CD4-positive, alpha-beta memory T cell (primary cell): Measurements from ENCODE around the gene MICAL2. TPM values are rescaled to one million over a fixed set of nuclear protein-coding genes. Genes with fewer than 3 reads are reported as not detected.

Source experiments
- CTCF ChIA-PET: fragments of 350-600 bp; sonication (Branson Sonifier 250); formaldehyde crosslinking; loops from one replicate; lab custom pipeline; 2021; ENCODE audit warnings: inconsistent platforms; ENCODE audit not compliant: partially characterized antibody; lab: Charles Lee
- POLR2A ChIA-PET: fragments of 350-600 bp; sonication (Branson Sonifier 250); formaldehyde crosslinking; loops from one replicate; lab custom pipeline; 2021; ENCODE audit not compliant: partially characterized antibody; lab: Charles Lee
- DNase-seq, 5 donors: peaks; one replicate each; pipeline versions ENCODE4 v3.0.0 to v3.0.0-alpha.2; 2020 to 2022; ENCODE audit warnings: mixed read lengths in 1 of 5
- H3K27ac ChIP-seq: one replicate; pipeline ENCODE4 v1.7.0; 2013; ENCODE audit warnings: low read depth, low read length
- H3K27me3 ChIP-seq: 2 replicates; pipeline ENCODE4 v1.7.0; 2013; ENCODE audit warnings: mild to moderate bottlenecking, low read length, moderate library complexity; ENCODE audit not compliant: insufficient read depth
- H3K36me3 ChIP-seq: 2 replicates; pipeline ENCODE4 v1.7.0; 2013; ENCODE audit warnings: mild to moderate bottlenecking, low read length, moderate library complexity; ENCODE audit not compliant: insufficient read depth
- H3K4me1 ChIP-seq: 2 replicates; pipeline ENCODE4 v1.7.0; 2013; ENCODE audit warnings: mild to moderate bottlenecking, low read length, moderate library complexity; ENCODE audit not compliant: insufficient read depth
- H3K4me3 ChIP-seq, 2 donors: one replicate each; pipeline ENCODE4 v1.7.0; 2013; ENCODE audit warnings: low read length in 2 of 2, mild to moderate bottlenecking in 1 of 2
- H3K9me3 ChIP-seq, 2 donors: one replicate each; pipeline ENCODE4 v1.7.0; 2013; ENCODE audit warnings: low read length in 2 of 2, control low read depth in 1 of 2; ENCODE audit not compliant: control insufficient read depth in 1 of 2
- H3K27ac Mint-ChIP-seq, 7 donors: one replicate each; pipeline ENCODE4 v1.8.0; 2020 to 2021; ENCODE audit warnings: mixed read lengths in 7 of 7, mild to moderate bottlenecking in 6 of 7, inconsistent platforms in 3 of 7, moderate library complexity in 3 of 7
- H3K27me3 Mint-ChIP-seq, 2 donors: one replicate each; pipeline ENCODE4 v1.8.0; 2020 to 2021; ENCODE audit warnings: mixed read lengths in 2 of 2
- H3K36me3 Mint-ChIP-seq, 2 donors: one replicate each; pipeline ENCODE4 v1.8.0; 2020 to 2021; ENCODE audit warnings: mixed read lengths in 2 of 2, inconsistent platforms in 1 of 2, mild to moderate bottlenecking in 1 of 2
- H3K4me1 Mint-ChIP-seq, 4 donors: one replicate each; pipeline ENCODE4 v1.8.0; 2020 to 2021; ENCODE audit warnings: mixed read lengths in 4 of 4, mild to moderate bottlenecking in 1 of 4
- H3K4me3 Mint-ChIP-seq, 8 donors: one replicate each; pipeline ENCODE4 v1.8.0; 2020 to 2021; ENCODE audit warnings: mixed read lengths in 8 of 8, mild to moderate bottlenecking in 7 of 8, moderate library complexity in 6 of 8, inconsistent platforms in 3 of 8
- H3K9me3 Mint-ChIP-seq, 8 donors: one replicate each; pipeline ENCODE4 v1.8.0; 2020 to 2021; ENCODE audit warnings: mixed read lengths in 8 of 8, mild to moderate bottlenecking in 5 of 8, inconsistent platforms in 3 of 8, moderate library complexity in 1 of 8
- intact Hi-C: fragments of 100-400 bp; cut with micrococcal nuclease; formaldehyde crosslinking; loops from one replicate; pipeline ENCODE4 v1.15.1; 2023
- polyA plus RNA-seq, 2 donors: library from polyadenylated mRNA; unstranded; fragments of 300-500 nt; fragmentation: Illumina TruSeq; gene quantifications; one replicate each; pipeline ENCODE4 v1.2.3, GENCODE V29; 2021
- total RNA-seq, 2 experiments: library from RNA; stranded (reverse); gene quantifications; one replicate each; pipeline ENCODE4 v1.2.3, GENCODE V29; 2021

MICAL2 gene
- total and polyA plus RNA-seq, 4 experiments from 2014 or later: 10.9 to 38.8 (median 28.2) TPM

- CTCF ChIA-PET: interaction anchor here (0.8 to 2.5 kb wide), 3 partner anchors 10 to 19 kb away, joined by 3 to 9 read pairs (median 7); no protein-coding TSS in a partner anchor
- H3K4me3 ChIP-seq: no peak overlapping the region
- Mint-ChIP-seq H3K27ac (peak overlapping the region in 1 of 7 donors; percentile 38), H3K27me3 (no peaks in the 10 kb centered on the region), H3K4me1 (peaks cover 0 to 2% (median 0%) of the 10 kb centered on the region in 4 donors), H3K36me3 (peaks cover 7 to 9% of the 10 kb centered on the region in 2 donors), H3K4me3 (no peak overlapping the region), H3K9me3 (no peaks in the 10 kb centered on the region)
- peaks cover 8% of the 10 kb centered on the region for H3K36me3 ChIP-seq
- H3K27ac ChIP-seq: no peak overlapping the region
- H3K4me1 ChIP-seq: no peaks in the 10 kb centered on the region
- POLR2A ChIA-PET: no interaction called here
- no peaks in the 10 kb centered on the region for H3K9me3 ChIP-seq
- intact Hi-C loops: no loop called here
- DNase-seq: no peak
- H3K27me3 ChIP-seq: no peaks in the 10 kb centered on the region
Observed at GRCh38 chr11:12267921-12268320, 157.5 kb downstream of the MICAL2 start.

GRCh38 chr11:12269104-12269441 is 158.7 kb downstream of the MICAL2 start:
- Mint-ChIP-seq H3K27ac (no peak overlapping the region), H3K4me3 (no peak overlapping the region), H3K9me3 (no peaks in the 10 kb centered on the region), H3K36me3 (no peaks in the 10 kb centered on the region), H3K4me1 (peaks cover 0 to 2% (median 0%) of the 10 kb centered on the region in 4 donors), H3K27me3 (no peaks in the 10 kb centered on the region)
- Histone ChIP-seq H3K4me3 (no peak overlapping the region), H3K27me3 (no peaks in the 10 kb centered on the region), H3K27ac (no peak overlapping the region), H3K4me1 (no peaks in the 10 kb centered on the region), H3K9me3 (no peaks in the 10 kb centered on the region), H3K36me3 (peaks cover 3% of the 10 kb centered on the region)
- ChIA-PET CTCF (interaction anchor here (2.5 kb wide), 1 partner anchor 9 kb away, joined by 9 read pairs; no protein-coding TSS in a partner anchor), POLR2A (no interaction called here)
- DNase-seq: no peak
- intact Hi-C loops: no loop called here

DNA sequence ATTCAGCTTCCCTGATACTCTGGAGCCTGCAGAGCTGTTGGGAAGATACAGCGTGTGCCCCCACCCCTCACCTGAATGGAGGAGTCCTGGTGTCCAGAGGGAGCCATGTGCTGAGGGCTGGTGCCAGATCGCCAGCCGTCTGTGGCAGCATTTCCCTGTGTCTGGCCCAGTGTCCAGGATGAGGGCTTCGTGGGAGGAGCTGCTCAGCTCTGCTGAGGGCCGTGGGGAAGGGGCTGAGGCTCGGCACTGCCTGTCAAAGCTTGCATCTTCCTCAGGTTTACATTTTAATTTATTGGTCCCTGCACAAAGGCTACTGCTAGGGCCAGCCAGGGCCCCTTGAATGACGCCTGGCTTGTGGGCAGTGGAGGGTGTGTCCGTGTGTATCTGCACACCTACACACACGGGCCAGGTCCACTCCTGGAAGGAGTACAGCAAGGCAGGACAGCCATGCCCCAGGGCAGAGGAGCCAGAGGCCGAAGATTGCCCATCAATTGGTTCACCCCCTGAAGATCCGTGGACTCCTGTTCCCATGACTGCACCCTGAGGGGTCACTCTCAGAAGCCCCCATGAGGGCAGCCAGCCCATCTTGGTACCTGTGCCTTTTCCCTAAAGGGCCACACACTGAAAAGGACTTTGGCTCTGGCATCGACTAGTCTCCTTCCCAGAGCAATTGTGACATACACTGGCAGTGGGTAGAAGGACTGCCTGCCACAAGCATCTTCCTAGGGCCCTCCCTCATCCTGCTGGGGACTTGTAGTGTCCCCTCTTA is 159.2 kb downstream of the MICAL2 start:
- Histone ChIP-seq H3K4me3 (no peak overlapping the region), H3K9me3 (no peaks in the 10 kb centered on the region), H3K36me3 (no peaks in the 10 kb centered on the region), H3K27ac (no peak overlapping the region), H3K4me1 (no peaks in the 10 kb centered on the region), H3K27me3 (no peaks in the 10 kb centered on the region)
- ChIA-PET CTCF (interaction anchor here (1.1 to 2.5 kb wide), 3 partner anchors 8 to 226 kb away, joined by 3 to 9 read pairs (median 3); no protein-coding TSS in a partner anchor), POLR2A (no interaction called here)
- DNase-seq: no peak
- H3K4me3 Mint-ChIP-seq: no peak overlapping the region
- peaks cover 0 to 2% (median 0%) of the 10 kb centered on the region in 4 donors for H3K4me1 Mint-ChIP-seq
- intact Hi-C loops: no loop called here
- no peak overlapping the region for H3K27ac Mint-ChIP-seq
- H3K27me3 Mint-ChIP-seq: no peaks in the 10 kb centered on the region
- H3K36me3 Mint-ChIP-seq: no peaks in the 10 kb centered on the region
- no peaks in the 10 kb centered on the region for H3K9me3 Mint-ChIP-seq

DNA sequence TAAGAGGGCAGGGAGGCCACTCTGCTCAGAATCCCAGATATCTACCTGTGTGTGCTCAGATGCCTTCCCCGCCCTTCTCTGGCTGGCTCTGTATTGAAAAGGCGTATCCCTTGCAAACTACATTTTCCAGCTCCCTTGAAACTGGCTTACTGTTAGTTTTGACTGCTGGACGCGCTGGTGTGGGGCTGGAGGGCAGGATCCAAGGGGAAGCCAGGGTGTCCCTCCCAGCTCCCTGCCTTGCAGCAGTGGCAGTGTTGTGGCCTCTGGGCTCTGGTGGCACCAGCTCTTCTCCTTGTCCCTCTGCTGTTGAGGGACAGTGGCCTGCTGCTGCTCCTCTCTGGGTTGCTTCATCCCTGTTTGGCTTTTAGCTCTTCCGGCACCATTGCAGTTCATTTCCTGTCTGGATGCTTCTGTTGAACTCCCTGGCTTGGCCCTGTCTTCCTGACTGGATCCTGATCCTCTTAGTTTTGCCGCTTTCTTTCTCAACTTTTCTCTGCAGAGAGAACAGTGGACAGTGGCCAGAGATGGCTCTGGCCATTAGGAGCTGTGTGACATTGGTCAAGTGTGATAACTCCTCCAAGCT is 159.9 kb downstream of the MICAL2 start:
- H3K4me3 Mint-ChIP-seq: no peak overlapping the region
- no peak overlapping the region for H3K27ac ChIP-seq
- no peaks in the 10 kb centered on the region for H3K36me3 Mint-ChIP-seq
- peak overlapping the region in 2 of 7 donors; percentile 25 to 80 for H3K27ac Mint-ChIP-seq
- H3K36me3 ChIP-seq: no peaks in the 10 kb centered on the region
- no peaks in the 10 kb centered on the region for H3K27me3 Mint-ChIP-seq
- no peaks in the 10 kb centered on the region for H3K27me3 ChIP-seq
- intact Hi-C loops: no loop called here
- no peaks in the 10 kb centered on the region for H3K9me3 ChIP-seq
- no peak for DNase-seq
- H3K4me1 Mint-ChIP-seq: peaks cover 0 to 2% (median 0%) of the 10 kb centered on the region in 4 donors
- POLR2A ChIA-PET: no interaction called here
- no peaks in the 10 kb centered on the region for H3K4me1 ChIP-seq
- H3K4me3 ChIP-seq: no peak overlapping the region
- CTCF ChIA-PET: interaction anchor here (1.1 to 1.6 kb wide), 3 partner anchors 10 to 226 kb away, joined by 3 to 6 read pairs (median 3); no protein-coding TSS in a partner anchor
- H3K9me3 Mint-ChIP-seq: no peaks in the 10 kb centered on the region

GRCh38 chr11:12270817-12271216 is 160.4 kb downstream of the MICAL2 start:
- CTCF ChIA-PET: interaction anchor here (1.1 to 1.9 kb wide), 4 partner anchors 9 to 227 kb away, joined by 3 to 10 read pairs (median 4); no protein-coding TSS in a partner anchor
- POLR2A ChIA-PET: no interaction called here
- H3K27ac ChIP-seq: no peak overlapping the region
- intact Hi-C loops: no loop called here
- DNase-seq: no peak
- Mint-ChIP-seq H3K27me3 (no peaks in the 10 kb centered on the region), H3K4me1 (peaks cover 0 to 2% (median 0%) of the 10 kb centered on the region in 4 donors), H3K9me3 (no peaks in the 10 kb centered on the region), H3K36me3 (no peaks in the 10 kb centered on the region), H3K4me3 (no peak overlapping the region), H3K27ac (peak overlapping the region in 2 of 7 donors; percentile 25 to 29)
- no peaks in the 10 kb centered on the region for H3K27me3 ChIP-seq
- no peaks in the 10 kb centered on the region for H3K4me1 ChIP-seq
- no peaks in the 10 kb centered on the region for H3K36me3 ChIP-seq
- H3K4me3 ChIP-seq: no peak overlapping the region
- no peaks in the 10 kb centered on the region for H3K9me3 ChIP-seq

DNA sequence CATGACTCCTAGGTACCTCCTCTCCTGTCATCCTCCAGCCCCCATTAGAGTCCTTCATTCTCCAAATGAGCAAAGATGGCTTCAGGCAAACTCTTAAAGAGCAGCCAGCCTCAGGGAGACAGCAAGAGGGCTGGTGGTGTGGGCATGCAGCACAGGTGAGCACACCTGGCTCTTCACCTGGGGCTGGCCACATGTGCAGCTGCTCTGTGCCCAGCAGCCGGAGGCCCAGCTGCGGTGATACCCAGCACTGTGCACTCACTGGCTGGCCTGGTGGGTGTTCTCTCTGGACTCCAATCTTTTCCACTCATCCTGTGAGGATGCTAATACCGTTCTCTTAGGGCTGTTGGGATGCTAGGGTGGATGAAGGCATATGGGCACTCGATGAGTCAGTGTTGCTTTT is 160.9 kb downstream of the MICAL2 start:
- H3K9me3 Mint-ChIP-seq: no peaks in the 10 kb centered on the region
- H3K4me1 ChIP-seq: no peaks in the 10 kb centered on the region
- peak overlapping the region in 2 of 7 donors; percentile 5 to 29 for H3K27ac Mint-ChIP-seq
- no peak overlapping the region for H3K4me3 Mint-ChIP-seq
- H3K36me3 Mint-ChIP-seq: no peaks in the 10 kb centered on the region
- ChIA-PET CTCF (interaction anchor here (1.1 to 1.9 kb wide), 3 partner anchors 9 to 13 kb away, joined by 3 to 10 read pairs (median 6); no protein-coding TSS in a partner anchor), POLR2A (no interaction called here)
- intact Hi-C loops: no loop called here
- DNase-seq: no peak
- no peak overlapping the region for H3K27ac ChIP-seq
- H3K9me3 ChIP-seq: no peaks in the 10 kb centered on the region
- H3K27me3 Mint-ChIP-seq: no peaks in the 10 kb centered on the region
- no peak overlapping the region for H3K4me3 ChIP-seq
- H3K36me3 ChIP-seq: no peaks in the 10 kb centered on the region
- no peaks in the 10 kb centered on the region for H3K27me3 ChIP-seq
- H3K4me1 Mint-ChIP-seq: peaks cover 0 to 2% (median 0%) of the 10 kb centered on the region in 4 donors

DNA sequence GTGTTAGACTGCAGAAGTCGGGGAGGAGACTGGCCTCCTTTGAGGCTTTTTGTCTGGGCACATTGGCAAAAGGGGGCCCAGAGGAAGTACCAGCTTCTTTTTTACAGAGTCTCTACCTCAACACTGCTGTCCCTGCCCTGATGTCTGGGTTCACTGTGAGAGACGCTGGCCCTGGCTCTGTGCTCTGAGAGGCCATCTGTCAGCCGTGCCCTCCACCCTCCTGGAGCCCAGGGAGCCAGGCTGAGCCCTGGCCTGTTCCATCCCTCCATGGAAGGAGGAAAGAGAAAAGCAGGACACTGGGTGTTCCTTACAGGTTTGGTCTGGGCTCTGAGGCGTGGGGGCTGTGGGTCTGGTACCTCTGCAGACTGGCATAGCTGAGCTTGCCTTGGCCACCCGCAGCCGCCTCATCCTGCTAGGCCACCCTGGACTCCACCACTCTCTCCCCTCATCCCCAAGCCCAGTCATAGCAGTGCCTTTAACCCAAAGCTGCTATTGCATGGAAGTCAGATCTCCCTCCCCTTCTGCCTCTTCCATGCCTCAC is 161.5 kb downstream of the MICAL2 start:
- Mint-ChIP-seq H3K4me1 (peaks cover 0 to 2% (median 0%) of the 10 kb centered on the region in 4 donors), H3K27ac (peak overlapping the region in 1 of 7 donors; percentile 70), H3K9me3 (no peaks in the 10 kb centered on the region), H3K27me3 (no peaks in the 10 kb centered on the region), H3K4me3 (no peak overlapping the region), H3K36me3 (no peaks in the 10 kb centered on the region)
- no peaks in the 10 kb centered on the region for H3K27me3 ChIP-seq
- no peak overlapping the region for H3K27ac ChIP-seq
- H3K9me3 ChIP-seq: no peaks in the 10 kb centered on the region
- intact Hi-C loops: no loop called here
- ChIA-PET CTCF (interaction anchor here (1.0 to 1.9 kb wide), 3 partner anchors 8 to 17 kb away, joined by 3 to 10 read pairs (median 6); no protein-coding TSS in a partner anchor), POLR2A (no interaction called here)
- H3K36me3 ChIP-seq: no peaks in the 10 kb centered on the region
- no peaks in the 10 kb centered on the region for H3K4me1 ChIP-seq
- no peak overlapping the region for H3K4me3 ChIP-seq
- no peak for DNase-seq
